Stimulated activated CD8-positive, alpha-beta memory T cell treated with anti-CD3 and anti-CD28 coated beads, Interleukin-12 subunit alpha, Interleukin-12 subunit beta, amount 100 ng/mL, for 4 hours (primary cell): ENCODE results near the gene PLA2G15.
A peak's percentile ranks its signal among the peaks of the same experiment; 100 is the strongest.

ENCODE experiments used
- DNase-seq: peaks from one replicate; pipeline ENCODE4 v3.0.0-alpha.2; 2020; ENCODE audit warnings: low read depth

Gene PLA2G15

DNA sequence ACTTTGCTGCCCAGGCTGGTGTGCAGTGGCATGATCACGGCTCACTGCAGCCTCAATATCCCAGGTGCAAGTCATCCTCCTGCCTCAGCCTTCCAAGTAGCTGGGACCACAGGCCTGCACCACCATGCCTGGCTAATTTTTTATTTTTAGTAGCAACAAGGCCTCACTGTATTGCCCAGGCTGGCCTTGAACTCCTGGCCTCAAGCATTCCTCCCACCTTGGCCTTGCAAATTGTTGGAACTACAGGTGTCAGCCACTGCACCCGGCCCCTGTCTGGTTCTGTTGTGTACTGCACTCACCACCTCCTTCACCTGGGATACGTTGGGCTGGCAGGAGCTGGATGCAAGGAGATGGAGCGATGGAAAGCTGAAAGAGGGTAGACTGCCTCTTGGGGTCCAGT lies 8.5 kb downstream of the PLA2G15 start:
- no peak for DNase-seq

DNA sequence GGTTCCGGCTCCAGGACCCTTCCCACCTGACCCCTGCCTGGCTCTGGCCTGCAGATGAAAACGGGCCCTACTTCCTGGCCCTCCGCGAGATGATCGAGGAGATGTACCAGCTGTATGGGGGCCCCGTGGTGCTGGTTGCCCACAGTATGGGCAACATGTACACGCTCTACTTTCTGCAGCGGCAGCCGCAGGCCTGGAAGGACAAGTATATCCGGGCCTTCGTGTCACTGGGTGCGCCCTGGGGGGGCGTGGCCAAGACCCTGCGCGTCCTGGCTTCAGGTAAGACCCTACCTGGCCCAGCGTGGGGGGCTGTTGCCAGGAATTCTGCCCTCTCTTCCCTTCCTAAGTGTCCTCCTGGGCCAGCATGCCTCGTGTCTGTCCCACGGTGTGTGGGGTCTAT lies 10.5 kb downstream of the PLA2G15 start:
- DNase-seq: no peak

DNA sequence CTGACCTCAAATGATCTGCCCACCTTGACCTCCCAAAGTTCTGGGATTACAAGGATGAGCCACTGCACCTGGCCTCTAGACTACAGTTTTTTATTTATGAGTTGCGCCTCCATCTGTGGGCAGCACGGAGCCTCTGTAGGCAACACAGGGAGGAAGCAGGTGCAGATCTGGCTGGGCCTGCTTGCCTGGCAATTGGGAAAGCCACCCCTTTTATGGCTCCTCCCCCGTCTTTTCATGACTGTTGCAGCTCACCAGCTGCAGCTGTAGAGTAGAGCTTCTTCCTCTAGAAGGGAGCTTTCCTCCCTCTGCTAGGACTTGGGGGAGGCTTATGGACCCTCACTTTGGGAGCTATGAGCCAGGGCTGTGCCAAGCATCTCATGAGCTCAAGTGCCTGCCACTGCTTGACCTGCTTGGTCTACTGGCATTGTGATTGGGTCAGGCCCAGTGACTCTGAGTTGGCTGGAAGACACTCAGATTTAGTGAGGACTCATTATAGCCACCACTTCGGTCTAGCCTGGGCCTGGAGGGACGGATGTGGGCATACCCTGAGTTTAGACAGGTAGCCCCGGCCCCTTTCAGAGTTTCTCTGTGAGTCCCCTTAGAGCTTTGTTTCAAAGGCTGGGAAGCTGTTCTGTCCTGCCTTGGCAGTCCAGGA lies 12.2 kb downstream of the PLA2G15 start:
- no peak for DNase-seq

DNA sequence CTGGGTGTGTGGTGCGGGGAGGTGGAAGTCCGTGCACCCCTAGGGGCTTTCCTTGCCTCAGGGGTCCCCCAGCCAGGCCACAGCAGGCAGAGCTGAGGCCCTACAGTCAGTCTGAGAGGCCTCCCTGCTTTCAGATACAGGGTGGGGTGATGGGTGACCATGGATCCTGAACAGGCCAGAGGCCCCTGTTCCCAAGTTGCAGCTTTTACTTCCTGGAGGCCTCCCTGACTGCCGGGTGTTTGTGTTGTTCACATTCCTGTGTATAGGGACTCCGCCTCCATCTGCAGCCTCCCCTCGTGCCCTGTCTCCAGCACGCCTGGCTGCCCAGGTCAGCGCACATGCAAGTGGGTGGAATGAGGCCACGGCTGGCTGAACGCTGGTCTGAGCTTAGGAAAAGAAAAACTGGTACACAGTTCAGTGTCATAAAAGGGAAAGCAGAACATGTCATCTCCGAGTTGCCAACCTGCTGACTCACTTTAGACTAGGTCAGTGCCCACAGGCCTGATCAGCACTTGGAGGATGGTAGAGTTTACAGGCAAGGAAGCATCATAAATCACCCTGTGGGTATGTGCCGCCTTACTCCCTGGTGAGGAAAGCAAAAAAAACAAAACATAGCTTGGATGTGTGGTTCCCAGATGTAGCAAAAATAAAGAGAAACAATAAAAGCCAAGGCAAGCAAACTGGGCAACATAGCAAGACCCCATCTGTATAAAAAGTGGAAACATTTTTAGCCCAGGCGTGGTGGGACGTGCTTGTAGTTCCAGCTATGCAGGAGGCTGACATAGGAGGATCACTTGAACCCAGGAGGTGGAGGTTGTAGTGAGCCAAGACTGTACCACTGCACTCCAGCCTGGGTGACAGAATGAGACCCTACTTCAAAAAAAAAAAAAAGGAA lies 13.0 kb downstream of the PLA2G15 start:
- DNase-seq: no peak

DNA sequence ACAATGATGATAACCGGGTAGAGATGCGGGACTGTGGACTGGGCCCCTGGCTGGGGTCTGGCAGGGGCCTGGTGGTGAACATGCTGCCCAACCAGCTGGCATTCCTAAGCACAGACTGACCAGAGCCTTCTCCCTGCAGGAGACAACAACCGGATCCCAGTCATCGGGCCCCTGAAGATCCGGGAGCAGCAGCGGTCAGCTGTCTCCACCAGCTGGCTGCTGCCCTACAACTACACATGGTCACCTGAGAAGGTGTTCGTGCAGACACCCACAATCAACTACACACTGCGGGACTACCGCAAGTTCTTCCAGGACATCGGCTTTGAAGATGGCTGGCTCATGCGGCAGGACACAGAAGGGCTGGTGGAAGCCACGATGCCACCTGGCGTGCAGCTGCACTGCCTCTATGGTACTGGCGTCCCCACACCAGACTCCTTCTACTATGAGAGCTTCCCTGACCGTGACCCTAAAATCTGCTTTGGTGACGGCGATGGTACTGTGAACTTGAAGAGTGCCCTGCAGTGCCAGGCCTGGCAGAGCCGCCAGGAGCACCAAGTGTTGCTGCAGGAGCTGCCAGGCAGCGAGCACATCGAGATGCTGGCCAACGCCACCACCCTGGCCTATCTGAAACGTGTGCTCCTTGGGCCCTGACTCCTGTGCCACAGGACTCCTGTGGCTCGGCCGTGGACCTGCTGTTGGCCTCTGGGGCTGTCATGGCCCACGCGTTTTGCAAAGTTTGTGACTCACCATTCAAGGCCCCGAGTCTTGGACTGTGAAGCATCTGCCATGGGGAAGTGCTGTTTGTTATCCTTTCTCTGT lies 14.0 kb downstream of the PLA2G15 start:
- no peak for DNase-seq

DNA sequence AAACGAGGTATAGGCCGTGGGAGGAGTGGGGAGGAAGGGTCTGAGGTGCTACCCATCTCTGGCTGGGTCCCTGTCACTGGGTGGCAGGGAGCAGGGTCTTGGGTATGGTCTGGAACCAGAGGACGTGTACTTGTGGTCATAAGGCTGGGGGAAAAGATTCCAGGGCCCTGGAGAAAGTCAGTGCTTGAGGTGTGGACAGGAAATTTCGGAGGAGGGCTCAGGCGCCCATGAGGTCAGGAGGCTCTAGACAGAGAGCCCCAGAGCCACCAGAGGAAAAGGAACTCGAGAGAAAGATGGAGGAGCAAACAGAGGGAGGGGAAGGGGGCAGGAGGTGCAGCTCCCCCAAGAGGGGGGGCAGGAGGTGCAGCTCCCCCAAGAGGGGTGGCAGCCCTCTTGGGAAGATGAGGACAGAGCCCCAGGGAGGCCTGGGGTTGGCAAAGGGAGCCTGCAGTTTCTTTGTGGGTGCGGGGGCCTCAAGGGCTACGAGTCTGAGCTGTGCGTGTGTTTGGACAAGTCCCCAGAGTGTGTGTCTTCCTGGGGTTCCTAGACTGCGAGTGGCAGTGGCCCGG lies 18.5 kb downstream of the PLA2G15 start:
- DNase-seq: no peak

DNA sequence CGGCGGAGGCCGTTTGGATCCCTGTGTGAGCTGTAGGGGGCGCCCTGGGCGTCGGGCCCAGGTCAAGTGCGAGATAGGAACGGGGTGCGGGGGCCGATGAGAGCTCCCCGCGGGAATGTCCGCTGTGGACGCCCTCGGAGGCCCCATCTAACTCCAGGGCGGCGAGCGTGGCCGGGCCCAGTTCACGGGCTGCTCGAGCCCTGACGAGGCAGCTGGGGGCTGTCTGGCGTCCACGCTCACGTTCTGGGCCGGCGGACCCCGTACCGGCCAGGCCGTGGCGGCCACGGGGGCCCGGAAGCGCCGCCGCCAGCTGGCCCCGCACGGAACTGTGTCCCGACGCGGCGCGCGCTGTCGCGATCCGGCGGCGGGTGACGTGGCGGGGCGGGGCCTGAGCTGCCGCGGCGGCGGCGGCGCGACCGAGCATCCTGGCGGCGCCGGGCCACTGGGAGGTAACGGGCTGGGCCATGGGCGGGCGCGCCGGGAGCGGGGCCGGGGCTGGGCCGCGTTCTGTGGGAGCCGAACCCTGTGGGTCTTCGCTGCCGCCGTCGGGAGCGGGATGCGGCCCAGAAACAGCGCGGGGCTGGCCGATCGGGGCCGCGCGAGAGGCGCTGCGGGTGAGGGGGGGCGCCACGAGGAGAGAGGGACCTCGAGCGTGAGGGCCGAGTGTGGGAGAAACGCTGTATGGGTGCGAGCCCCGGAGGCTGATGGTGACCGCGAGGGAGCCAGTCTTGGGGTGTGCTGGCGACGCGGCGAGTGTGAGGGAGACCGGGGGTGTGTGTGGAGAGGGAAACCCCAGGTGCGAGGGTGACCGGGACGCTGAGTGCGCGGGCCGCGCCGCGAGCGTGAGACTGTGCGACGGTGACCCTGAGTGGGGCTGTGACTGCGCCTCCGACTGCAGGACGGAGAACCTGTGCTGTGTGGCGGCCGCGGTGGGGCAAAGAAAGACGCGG lies 19.2 kb downstream of the PLA2G15 start, which contains the start of gene SLC7A6:
Gene SLC7A6 (plus strand): TSS at position 399 of the 950 bp plus-strand sequence. CDS start 10,201 bp downstream, outside the sequence.
- DNase-seq: peak; percentile 77

DNA sequence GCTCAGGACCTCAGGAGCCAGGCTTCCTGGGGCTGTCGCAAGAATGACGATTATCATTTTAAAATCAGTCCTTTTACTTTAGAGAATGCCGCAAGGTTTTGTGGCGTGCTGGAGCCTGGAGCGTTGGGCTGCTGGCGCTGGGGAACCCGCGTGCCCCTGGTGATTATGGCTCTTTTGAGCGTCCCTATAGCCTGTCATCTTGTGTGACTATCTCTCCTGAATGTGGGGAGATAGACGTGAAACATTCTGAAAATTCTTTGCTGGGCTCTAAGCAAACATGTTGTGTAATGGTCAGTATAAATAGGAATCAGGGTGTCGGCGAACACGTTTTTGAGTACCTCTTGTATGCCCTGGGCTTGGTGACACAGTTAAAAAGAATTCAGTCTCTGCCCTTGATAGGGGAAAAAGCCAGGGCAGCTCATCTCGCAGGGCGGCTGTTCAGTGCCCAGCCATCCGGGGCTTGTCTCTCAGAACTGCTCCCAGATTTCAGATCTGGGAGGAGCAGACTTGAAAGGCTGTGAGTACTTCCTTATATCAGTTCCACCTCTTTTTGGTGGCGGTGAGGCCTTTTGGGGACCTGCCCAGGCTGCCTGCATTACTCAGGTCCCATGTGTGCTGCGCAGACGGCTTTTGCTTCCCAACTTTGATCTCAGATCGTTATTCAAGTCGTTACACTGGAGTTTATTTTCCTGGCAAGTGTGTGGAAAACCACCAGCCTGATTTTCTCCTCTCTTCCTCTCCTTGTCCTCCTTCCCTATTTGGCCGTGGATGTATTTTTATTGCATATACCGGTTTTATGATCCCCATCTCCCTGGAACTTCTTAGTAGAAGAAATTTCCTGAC lies 20.1 kb downstream of the PLA2G15 start:
- no peak for DNase-seq

DNA sequence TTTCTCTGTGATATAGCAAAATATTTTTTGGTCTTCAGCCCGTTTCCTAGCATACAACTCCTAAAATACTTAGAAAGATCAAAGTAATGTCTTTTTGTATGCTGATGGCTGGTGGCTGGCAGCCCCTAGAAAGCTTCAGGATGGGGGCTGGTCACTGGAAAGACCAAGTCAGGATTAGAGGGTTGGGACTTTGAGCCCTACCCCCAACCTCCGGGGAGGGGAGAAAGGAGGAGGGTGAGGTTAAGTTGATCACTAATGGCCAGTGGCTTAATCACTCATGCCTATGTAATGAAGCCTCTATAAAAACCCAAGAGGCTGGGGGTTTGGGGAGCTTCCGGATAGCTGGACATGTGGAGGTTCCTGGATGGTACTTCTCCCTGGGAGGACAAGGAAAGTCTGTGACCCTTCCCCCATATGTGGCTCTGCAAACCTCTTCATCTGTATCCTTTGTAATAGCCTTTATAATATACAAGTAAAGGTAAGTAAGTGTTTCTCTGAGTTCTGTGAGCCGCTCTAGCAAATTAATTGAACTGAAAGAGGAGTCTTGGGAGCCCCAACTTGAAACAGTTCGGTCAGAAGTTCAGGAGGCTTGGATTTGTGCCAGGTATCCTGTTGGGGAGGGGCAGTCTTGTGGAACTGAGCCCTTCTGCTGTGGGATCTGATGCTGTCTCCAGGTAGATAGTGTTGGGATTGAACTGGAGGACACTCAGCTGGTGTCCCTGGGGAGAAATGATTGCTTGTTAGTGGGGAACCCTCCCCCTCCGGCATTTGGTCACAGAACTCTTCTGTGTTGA lies 22.6 kb downstream of the PLA2G15 start:
- no peak for DNase-seq

DNA sequence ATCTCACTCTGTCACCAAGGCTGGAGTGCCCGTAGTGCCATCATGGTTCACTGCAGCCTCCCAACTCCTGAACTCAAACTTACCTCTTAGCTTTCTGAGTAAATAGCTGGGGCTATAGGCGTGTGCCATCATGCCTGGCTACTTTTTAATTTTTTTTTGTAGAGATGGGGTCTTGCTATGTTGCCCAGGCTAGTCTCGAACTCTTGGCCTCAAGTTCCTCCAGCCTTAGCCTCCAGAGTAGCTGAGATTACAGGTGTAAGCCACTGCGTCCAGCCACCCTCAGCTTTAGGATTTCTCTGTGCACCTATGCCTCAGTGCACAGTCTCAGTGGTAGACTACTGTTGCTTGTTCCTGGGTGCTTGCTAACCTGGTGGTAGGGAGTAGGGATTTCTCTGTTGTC lies 24.6 kb downstream of the PLA2G15 start:
- DNase-seq: no peak

DNA sequence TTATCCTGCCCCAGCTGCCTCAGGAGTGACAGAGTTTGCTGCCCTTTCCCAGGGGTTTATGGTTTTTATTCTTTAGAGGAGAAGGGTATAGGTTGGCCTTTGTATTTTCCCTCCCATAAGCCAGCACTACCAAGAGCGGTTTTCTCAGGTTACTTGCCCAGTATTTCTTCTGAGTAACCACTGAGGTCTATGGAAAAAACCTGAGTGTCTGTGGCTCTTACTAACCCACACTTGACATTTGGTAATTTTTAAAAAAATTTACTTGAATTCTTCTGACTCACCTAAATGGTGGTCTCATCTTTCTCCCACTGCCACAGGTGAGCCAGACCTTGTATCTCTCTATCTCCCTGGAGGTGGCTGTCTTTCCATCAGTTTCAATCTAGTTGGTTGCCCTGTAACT lies 25.2 kb downstream of the PLA2G15 start:
- no peak for DNase-seq

DNA sequence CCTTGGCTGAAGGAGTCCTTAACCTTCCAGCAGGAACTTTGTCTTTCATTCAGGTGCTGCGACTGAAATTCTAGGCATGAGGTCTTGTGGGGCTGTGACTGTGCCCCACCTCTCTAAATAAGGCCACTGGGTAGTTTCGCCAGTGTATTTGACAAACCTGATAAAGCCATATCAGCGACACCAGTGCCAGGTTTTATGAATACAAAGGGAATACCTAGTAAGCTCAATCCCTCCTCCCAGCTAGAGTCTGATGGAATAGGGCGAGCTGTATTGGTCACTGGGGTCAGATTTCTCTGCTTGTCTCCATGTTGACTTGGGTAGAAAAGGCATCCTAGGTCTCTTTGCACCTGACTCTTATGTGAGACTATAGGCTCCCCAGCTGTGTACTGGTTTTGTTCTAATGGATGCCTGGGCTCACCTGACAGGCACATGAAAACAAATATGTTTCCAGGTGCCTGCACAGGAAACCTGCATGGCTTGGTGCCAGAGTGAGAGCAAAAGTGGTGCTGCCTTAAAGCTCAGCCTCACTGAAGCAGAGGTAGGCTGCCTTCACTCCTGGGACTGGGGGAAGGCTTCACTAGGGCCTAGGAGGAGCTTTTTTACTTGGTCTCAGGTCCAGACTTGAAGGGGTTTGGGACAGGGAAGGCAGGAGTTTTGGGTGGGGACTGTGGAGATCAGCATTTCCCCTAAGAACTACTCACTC lies 27.5 kb downstream of the PLA2G15 start:
- no peak for DNase-seq

DNA sequence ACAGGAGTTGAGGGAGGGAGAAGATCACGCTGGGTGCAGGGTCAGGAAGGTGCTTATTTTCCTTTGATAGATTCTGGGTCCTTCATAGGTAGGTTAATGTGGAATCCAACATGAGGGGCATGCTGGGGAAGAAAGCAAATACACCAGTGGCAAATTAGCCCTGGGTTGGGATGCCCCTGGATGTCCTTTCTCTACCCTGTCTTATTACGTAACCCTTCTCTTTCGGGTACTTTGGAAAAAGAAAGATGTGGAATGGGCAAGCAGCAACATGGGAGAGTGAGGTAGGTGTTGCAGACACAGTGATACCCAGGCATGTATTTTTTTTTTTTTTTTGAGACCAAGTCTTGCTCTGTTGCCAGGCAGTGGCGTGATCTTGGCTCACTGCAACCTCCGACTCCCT lies 28.3 kb downstream of the PLA2G15 start:
- DNase-seq: no peak

DNA sequence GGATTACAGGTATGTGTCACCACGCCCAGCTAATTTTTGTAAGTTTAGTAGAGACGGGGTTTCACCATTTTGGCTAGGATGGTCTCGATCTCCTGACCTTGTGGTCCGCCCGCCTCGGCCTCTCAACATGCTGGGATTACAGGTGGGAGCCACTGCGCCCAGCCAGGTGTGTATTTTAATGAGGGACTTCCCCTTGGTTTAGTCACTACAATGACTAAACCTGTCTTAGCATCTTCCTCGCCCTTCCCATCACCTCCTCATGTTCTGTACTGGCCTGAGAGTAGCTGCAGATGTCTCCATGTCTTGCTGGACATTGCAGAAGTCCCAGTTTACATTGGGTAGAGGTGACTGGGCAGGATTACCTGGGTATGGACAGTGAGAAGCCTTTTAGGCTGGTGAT lies 28.7 kb downstream of the PLA2G15 start:
- DNase-seq: no peak

DNA sequence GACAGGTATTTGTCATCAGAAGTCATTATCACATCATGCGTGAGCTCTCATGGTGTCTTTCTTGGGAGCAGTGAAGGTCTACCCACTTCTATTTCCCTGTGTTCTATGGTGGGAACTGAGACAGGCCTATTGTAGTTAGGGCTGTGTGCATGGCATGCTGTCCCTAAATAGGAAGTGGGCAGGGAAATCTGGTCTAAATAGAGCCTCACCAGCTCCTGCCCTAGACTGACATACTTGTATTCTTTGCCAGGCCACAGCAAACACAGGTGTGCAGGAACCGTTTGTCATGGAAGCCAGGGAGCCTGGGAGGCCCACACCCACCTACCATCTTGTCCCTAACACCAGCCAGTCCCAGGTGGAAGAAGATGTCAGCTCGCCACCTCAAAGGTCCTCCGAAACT lies 29.3 kb downstream of the PLA2G15 start:
- DNase-seq: no peak

DNA sequence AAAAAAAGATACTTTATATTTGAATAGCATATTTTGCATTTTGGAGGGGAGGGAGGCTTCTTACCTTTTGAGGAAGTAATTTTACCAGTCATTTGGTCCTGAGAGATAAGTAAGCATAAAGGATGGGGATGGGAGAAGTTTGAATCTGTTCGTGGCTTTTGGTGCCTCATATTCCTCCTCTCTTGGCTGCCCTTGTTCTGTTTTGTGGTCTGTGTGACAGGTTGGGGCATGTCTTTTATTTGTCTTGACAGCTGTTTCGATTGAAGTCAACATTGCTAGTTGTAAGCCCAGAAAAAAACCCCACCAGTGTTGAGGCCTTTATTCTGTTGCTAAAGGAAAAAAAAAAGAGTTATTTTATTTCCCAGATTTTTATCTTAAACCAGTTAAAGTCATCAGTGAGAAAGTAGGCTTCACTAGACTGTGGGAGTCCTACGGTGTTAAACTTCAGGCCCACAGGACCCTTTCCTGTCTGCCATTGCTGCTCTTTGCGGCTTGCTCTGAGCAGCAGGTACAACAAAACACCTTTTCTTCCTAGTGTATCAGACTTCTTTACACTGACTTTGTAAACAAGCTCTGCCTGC lies 30.5 kb downstream of the PLA2G15 start:
- DNase-seq: no peak

DNA sequence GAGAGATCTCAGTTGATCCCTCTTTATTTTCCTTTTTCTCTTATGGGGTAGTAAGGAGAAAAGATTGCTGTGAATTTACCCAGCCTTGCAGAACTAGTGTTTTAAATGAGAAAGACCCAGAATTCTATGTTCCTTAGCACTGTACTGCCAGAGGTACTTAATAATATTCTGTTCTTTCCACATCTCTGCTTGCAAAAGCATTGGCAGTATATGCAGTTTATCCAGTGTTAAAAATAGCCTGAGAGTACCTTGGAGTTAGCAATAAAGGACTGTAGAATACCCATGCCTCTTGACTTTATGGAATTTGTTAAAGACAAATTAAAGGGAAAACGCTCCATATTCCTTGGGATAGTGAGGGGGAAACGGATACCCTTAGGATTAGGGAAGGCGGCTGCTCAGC lies 31.1 kb downstream of the PLA2G15 start:
- no peak for DNase-seq
